Activated B cell treated with CpG ODN at 0.5 μM for 24 hours (primary cell): ENCODE data around the gene MAP6. TPM values are rescaled to one million over a fixed set of nuclear protein-coding genes. Genes with fewer than 3 reads are reported as not detected.

ENCODE experiments used
- ATAC-seq: fragments of 200-7000 bp; cut with Tn5 transposase; one replicate; pipeline ENCODE4 v1.10.0; 2021; ENCODE audit warnings: low read depth, mild to moderate bottlenecking, moderate library complexity
- CTCF ChIA-PET: fragments of 350-600 bp; sonication (Branson Sonifier 250); formaldehyde crosslinking; loops from one replicate; lab custom pipeline; 2021; ENCODE audit warnings: antibody characterized with exemption; lab: Charles Lee
- POLR2A ChIA-PET: fragments of 350-600 bp; sonication (Branson Sonifier 250); formaldehyde crosslinking; loops from one replicate; lab custom pipeline; 2021; ENCODE audit warnings: antibody characterized with exemption; lab: Charles Lee
- DNase-seq: peaks from one replicate; pipeline ENCODE4 v3.0.0; 2022
- H3K27ac Mint-ChIP-seq: one replicate; pipeline ENCODE4 v1.8.0; 2020; ENCODE audit warnings: mixed read lengths
- H3K27me3 Mint-ChIP-seq: one replicate; pipeline ENCODE4 v1.8.0; 2021; ENCODE audit warnings: mixed read lengths
- H3K36me3 Mint-ChIP-seq: one replicate; pipeline ENCODE4 v1.8.0; 2021; ENCODE audit warnings: low read depth, mixed read lengths
- H3K4me1 Mint-ChIP-seq: one replicate; pipeline ENCODE4 v1.8.0; 2021; ENCODE audit warnings: mixed read lengths
- H3K4me3 Mint-ChIP-seq: one replicate; pipeline ENCODE4 v1.8.0; 2020; ENCODE audit warnings: mild to moderate bottlenecking, mixed read lengths
- H3K9me3 Mint-ChIP-seq: one replicate; pipeline ENCODE4 v1.8.0; 2020; ENCODE audit warnings: mixed read lengths
- CTCF ChIP-seq: fragments of 200-600 bp; IDR thresholded peaks from one replicate; pipeline ENCODE4 v1.8.0; 2022; ENCODE audit warnings: antibody characterized with exemption, mild to moderate bottlenecking
- intact Hi-C: fragments of 100-400 bp; cut with micrococcal nuclease; formaldehyde crosslinking; loops from one replicate; pipeline ENCODE4 v1.15.1; 2024
- total RNA-seq: library from RNA; stranded (reverse); gene quantifications from 2 replicates; pipeline ENCODE4 v1.2.3, GENCODE V29; 2022

Gene MAP6
- total RNA-seq, 1 donor from 2014 or later: 0.40 TPM

- no peaks in the 10 kb centered on the region for H3K4me1 Mint-ChIP-seq
- no peaks in the 10 kb centered on the region for H3K27me3 Mint-ChIP-seq
- H3K36me3 Mint-ChIP-seq: no peaks in the 10 kb centered on the region
- ChIA-PET POLR2A (interaction anchor here (0.8 kb wide), 1 partner anchor 10 kb away, joined by 3 read pairs; no protein-coding TSS in a partner anchor), CTCF (interaction anchor here (0.6 kb wide), 1 partner anchor 75 kb away, joined by 3 read pairs; no protein-coding TSS in a partner anchor)
- ATAC-seq (no peak), DNase-seq (no peak)
- no peak overlapping the region for H3K4me3 Mint-ChIP-seq
- intact Hi-C loops: no loop called here
- H3K27ac Mint-ChIP-seq: no peak overlapping the region
- no peak for TF ChIP-seq CTCF
- H3K9me3 Mint-ChIP-seq: no peaks in the 10 kb centered on the region
Observed at GRCh38 chr11:75554258-75555022, 114.4 kb downstream of the MAP6 start.

- Mint-ChIP-seq H3K4me1 (no peaks in the 10 kb centered on the region), H3K9me3 (no peaks in the 10 kb centered on the region), H3K36me3 (no peaks in the 10 kb centered on the region), H3K27ac (no peak overlapping the region), H3K27me3 (no peaks in the 10 kb centered on the region), H3K4me3 (no peak overlapping the region)
- intact Hi-C loops: no loop called here
- CTCF ChIA-PET: interaction anchor here (0.6 kb wide), 1 partner anchor 75 kb away, joined by 3 read pairs; no protein-coding TSS in a partner anchor
- POLR2A ChIA-PET: interaction anchor here (0.8 kb wide), 1 partner anchor 10 kb away, joined by 3 read pairs; no protein-coding TSS in a partner anchor
- TF ChIP-seq CTCF: no peak
- ATAC-seq: no peak
- DNase-seq: no peak
Observed at GRCh38 chr11:75553889-75554257, 115.0 kb downstream of the MAP6 start.

GRCh38 chr11:75553182-75553581 is 115.7 kb downstream of the MAP6 start:
- Mint-ChIP-seq H3K4me3 (no peak overlapping the region), H3K27ac (no peak overlapping the region), H3K27me3 (no peaks in the 10 kb centered on the region), H3K9me3 (no peaks in the 10 kb centered on the region), H3K36me3 (no peaks in the 10 kb centered on the region), H3K4me1 (no peaks in the 10 kb centered on the region)
- ChIA-PET POLR2A (interaction anchor here (0.7 kb wide), 1 partner anchor 9 kb away, joined by 3 read pairs; the partner anchor contains the start of gene SERPINH1), CTCF (no interaction called here)
- DNase-seq (no peak), ATAC-seq (no peak)
- intact Hi-C loops: no loop called here
- no peak for TF ChIP-seq CTCF

- intact Hi-C loops: loop anchor here (5.0 kb wide), 1 partner anchor 118 kb away; the partner anchor contains the start of gene MAP6
- no peak for ATAC-seq
- Mint-ChIP-seq H3K4me3 (no peak overlapping the region), H3K36me3 (no peaks in the 10 kb centered on the region), H3K4me1 (no peaks in the 10 kb centered on the region), H3K27me3 (peaks cover 14% of the 10 kb centered on the region), H3K27ac (no peak overlapping the region), H3K9me3 (no peaks in the 10 kb centered on the region)
- TF ChIP-seq CTCF: no peak
- ChIA-PET CTCF (no interaction called here), POLR2A (interaction anchor here (0.6 kb wide), 1 partner anchor 129 kb away, joined by 13 read pairs; no protein-coding TSS in a partner anchor)
- DNase-seq: no peak
Observed at GRCh38 chr11:75549370-75549958, 119.4 kb downstream of the MAP6 start.
